ENCODE data around the gene CDK6. TPM values are rescaled to one million over a fixed set of nuclear protein-coding genes. Genes with fewer than 3 reads are reported as not detected.
"Not testable (repeated sequence)": the region's sequence is repeated elsewhere in the genome, so short reads cannot be mapped to it uniquely, and the experiment has no call there.

The CDK6 gene
- 10 to 100 TPM; 41.1 to 46.3 (median 45.1) TPM for total RNA-seq
- total RNA-seq (2013) = 39.5 TPM

GRCh38 chr7:92836489-92836999, at the start of gene CDK6:
Gene CDK6, minus strand, starts transcription at chr7:92836573. Its CDS starts 3,250 bp downstream, at chr7:92833323.
- H3K4me3 ChIP-seq (ENCODE audit: low read length) = peak within 1 kb of the TSS; percentile 55
- H3K36me3 ChIP-seq (ENCODE audit: control insufficient read depth, insufficient read depth, low read length) = no peaks in the 10 kb centered on the region
- intact Hi-C loops (cut with micrococcal nuclease) = no loop called here
- WGBS (ENCODE audit: insufficient coverage) = under 1% methylated on average over 50 of the region's 54 CpGs
- Mint-ChIP-seq H3K27me3 (ENCODE audit: low read depth in 2 of 2) (peaks cover 0 to 8% of the 10 kb centered on the region in 2 donors), H3K27ac (peak within 1 kb of the TSS; percentile 88 to 94), H3K4me1 (peaks cover 42 to 45% of the 10 kb centered on the region in 2 donors), H3K9me3 (no peaks in the 10 kb centered on the region), H3K36me3 (no peaks in the 10 kb centered on the region), H3K4me3 (peak within 1 kb of the TSS; percentile 100)
- DNase-seq (peak; percentile 44 to 79), ATAC-seq (peak; percentile 47 to 61 (median 48))
- H3K27me3 ChIP-seq (ENCODE audit: control insufficient read depth, insufficient read depth, low read length) = no peaks in the 10 kb centered on the region
- H3K4me1 ChIP-seq (ENCODE audit: control insufficient read depth, insufficient read depth, low read length) = peaks cover 17% of the 10 kb centered on the region
- peak within 1 kb of the TSS; percentile 70 for H3K27ac ChIP-seq (ENCODE audit: low read length)
- H3K9me3 ChIP-seq (ENCODE audit: control insufficient read depth, insufficient read depth, low read length) = no peaks in the 10 kb centered on the region
- no peak for TF ChIP-seq CTCF (IDR thresholded peaks at IDR 0.05)

GRCh38 chr7:92886039-92886438, 49.7 kb upstream of the CDK6 start:
- H3K27ac ChIP-seq (ENCODE audit: low read length); DNase-seq; H3K4me1 Mint-ChIP-seq; H3K4me3 ChIP-seq (ENCODE audit: low read length); ATAC-seq; H3K4me1 ChIP-seq (ENCODE audit: control insufficient read depth, insufficient read depth, low read length); H3K36me3 ChIP-seq (ENCODE audit: control insufficient read depth, insufficient read depth, low read length); H3K27me3 ChIP-seq (ENCODE audit: control insufficient read depth, insufficient read depth, low read length); H3K4me3 Mint-ChIP-seq; H3K9me3 ChIP-seq (ENCODE audit: control insufficient read depth, insufficient read depth, low read length); intact Hi-C loops (cut with micrococcal nuclease); H3K27ac Mint-ChIP-seq: not testable (repeated sequence)
- H3K27me3 Mint-ChIP-seq (ENCODE audit: low read depth in 2 of 2) = peaks cover 14 to 18% of the 10 kb centered on the region in 2 donors
- peaks cover 2 to 10% of the 10 kb centered on the region in 2 donors for H3K9me3 Mint-ChIP-seq
- peaks cover 20% of the 10 kb centered on the region for H3K36me3 Mint-ChIP-seq
- 100% methylated on average over 2 of the region's 2 CpGs for WGBS (ENCODE audit: insufficient coverage)

GRCh38 chr7:92884218-92884617, 47.8 kb upstream of the CDK6 start:
- H3K4me1 Mint-ChIP-seq = peaks cover 7 to 16% of the 10 kb centered on the region in 2 donors
- Histone ChIP-seq H3K4me1 (ENCODE audit: control insufficient read depth, insufficient read depth, low read length) (peaks cover 9% of the 10 kb centered on the region), H3K27ac (ENCODE audit: low read length) (no peak overlapping the region), H3K36me3 (ENCODE audit: control insufficient read depth, insufficient read depth, low read length) (no peaks in the 10 kb centered on the region), H3K27me3 (ENCODE audit: control insufficient read depth, insufficient read depth, low read length) (peaks cover 2% of the 10 kb centered on the region), H3K9me3 (ENCODE audit: control insufficient read depth, insufficient read depth, low read length) (no peaks in the 10 kb centered on the region), H3K4me3 (ENCODE audit: low read length) (no peak overlapping the region)
- H3K4me3 Mint-ChIP-seq = no peak overlapping the region
- peaks cover 11 to 18% of the 10 kb centered on the region in 2 donors for H3K27me3 Mint-ChIP-seq (ENCODE audit: low read depth in 2 of 2)
- H3K27ac Mint-ChIP-seq = no peak overlapping the region
- H3K9me3 Mint-ChIP-seq = peaks cover 2 to 10% of the 10 kb centered on the region in 2 donors
- ATAC-seq = no peak
- peaks cover 20% of the 10 kb centered on the region for H3K36me3 Mint-ChIP-seq
- intact Hi-C loops (cut with micrococcal nuclease) = no loop called here
- no peak for TF ChIP-seq CTCF (IDR thresholded peaks at IDR 0.05)
- DNase-seq = no peak

- Mint-ChIP-seq H3K27me3 (ENCODE audit: low read depth in 2 of 2) (peaks cover 4 to 8% of the 10 kb centered on the region in 2 donors), H3K9me3 (peaks cover 2 to 10% of the 10 kb centered on the region in 2 donors), H3K36me3 (peaks cover 13% of the 10 kb centered on the region), H3K4me3 (no peak overlapping the region), H3K27ac (no peak overlapping the region), H3K4me1 (peaks cover 7 to 16% of the 10 kb centered on the region in 2 donors)
- Histone ChIP-seq H3K4me1 (ENCODE audit: control insufficient read depth, insufficient read depth, low read length) (peaks cover 9% of the 10 kb centered on the region), H3K27me3 (ENCODE audit: control insufficient read depth, insufficient read depth, low read length) (peaks cover 2% of the 10 kb centered on the region), H3K9me3 (ENCODE audit: control insufficient read depth, insufficient read depth, low read length) (no peaks in the 10 kb centered on the region), H3K4me3 (ENCODE audit: low read length) (no peak overlapping the region), H3K27ac (ENCODE audit: low read length) (no peak overlapping the region), H3K36me3 (ENCODE audit: control insufficient read depth, insufficient read depth, low read length) (no peaks in the 10 kb centered on the region)
- ATAC-seq (no peak), DNase-seq (no peak)
- no peak for TF ChIP-seq CTCF (IDR thresholded peaks at IDR 0.05)
- no CpG with 5 or more reads among the region's 1 CpG for WGBS (ENCODE audit: insufficient coverage)
- intact Hi-C loops (cut with micrococcal nuclease) = no loop called here
Observed at GRCh38 chr7:92882760-92883159, 46.4 kb upstream of the CDK6 start.
